ENCODE data around the gene SDC1. TPM values are rescaled to one million over a fixed set of nuclear protein-coding genes. Genes with fewer than 3 reads are reported as not detected.

Gene SDC1
- total RNA-seq, 1 donor from 2014 or later, result 0.26 TPM

DNA sequence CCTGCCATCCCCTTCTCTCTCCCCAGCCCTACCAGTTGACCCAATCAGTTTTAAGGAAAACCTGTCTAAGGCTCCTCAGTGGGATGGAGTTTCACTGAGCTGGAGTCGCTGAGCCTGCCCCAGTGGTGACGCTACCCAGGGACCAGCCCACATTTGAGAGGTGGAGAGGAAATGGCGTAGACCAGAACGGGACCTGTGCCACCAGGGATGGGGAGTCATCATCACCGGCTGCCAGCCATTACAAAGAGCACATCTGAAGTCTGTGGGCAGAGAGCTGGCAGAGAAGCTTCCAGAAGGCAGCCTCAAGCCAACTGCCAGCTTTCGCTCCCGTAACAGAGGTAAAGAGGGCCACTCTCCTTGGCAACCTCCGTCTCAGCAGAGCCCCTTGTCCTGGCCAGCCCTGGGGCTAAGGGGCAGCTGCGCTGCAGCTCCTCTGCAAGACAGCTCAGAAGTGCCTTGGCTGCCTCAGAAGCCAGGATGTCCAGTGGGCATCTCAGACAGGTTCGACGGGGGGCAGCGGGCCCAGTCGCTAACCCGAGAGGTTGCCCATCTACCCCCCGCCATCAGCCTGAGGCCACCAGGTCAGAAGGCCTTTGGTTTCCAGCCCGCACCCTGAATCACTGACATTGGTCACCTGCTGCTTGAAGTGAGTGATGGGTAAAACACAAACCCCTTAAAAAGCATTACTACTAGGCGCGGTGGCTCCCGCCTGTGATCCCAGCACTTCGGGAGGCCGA lies 15.4 kb downstream of the SDC1 start:
- H3K9me3 Mint-ChIP-seq, result no peaks in the 10 kb centered on the region
- intact Hi-C loops (cut with micrococcal nuclease), result no loop called here
- H3K27me3 Mint-ChIP-seq (ENCODE audit: insufficient read depth), result peaks cover 4% of the 10 kb centered on the region
- DNase-seq (ENCODE audit: low spot score), result no peak
- no peaks in the 10 kb centered on the region for H3K36me3 Mint-ChIP-seq (ENCODE audit: low read depth)
- H3K27ac Mint-ChIP-seq, result no peak overlapping the region
- no peak overlapping the region for H3K4me3 Mint-ChIP-seq
- no peaks in the 10 kb centered on the region for H3K4me1 Mint-ChIP-seq (ENCODE audit: low read depth)

DNA sequence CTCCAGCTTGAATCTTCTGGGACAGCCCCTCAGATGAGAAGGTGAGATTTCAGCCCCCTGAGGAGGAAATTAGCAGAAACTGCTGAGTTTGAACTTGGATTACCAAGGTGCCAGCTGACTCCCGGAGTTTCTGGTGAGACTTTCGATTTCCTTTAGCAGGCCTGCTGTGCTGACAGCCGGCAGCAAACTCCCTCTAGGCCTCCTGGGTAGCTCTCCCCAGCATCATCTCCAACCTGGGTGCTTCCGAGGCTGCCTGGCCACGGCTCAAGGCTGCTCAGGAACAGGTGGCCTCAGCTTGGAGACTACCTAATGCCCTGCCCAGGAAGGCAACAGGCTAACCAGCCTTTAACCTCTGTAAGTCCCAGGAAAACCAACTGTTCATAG lies 16.5 kb downstream of the SDC1 start:
- Mint-ChIP-seq H3K9me3 (no peaks in the 10 kb centered on the region), H3K27ac (no peak overlapping the region)
- DNase-seq (ENCODE audit: low spot score), result no peak

DNA sequence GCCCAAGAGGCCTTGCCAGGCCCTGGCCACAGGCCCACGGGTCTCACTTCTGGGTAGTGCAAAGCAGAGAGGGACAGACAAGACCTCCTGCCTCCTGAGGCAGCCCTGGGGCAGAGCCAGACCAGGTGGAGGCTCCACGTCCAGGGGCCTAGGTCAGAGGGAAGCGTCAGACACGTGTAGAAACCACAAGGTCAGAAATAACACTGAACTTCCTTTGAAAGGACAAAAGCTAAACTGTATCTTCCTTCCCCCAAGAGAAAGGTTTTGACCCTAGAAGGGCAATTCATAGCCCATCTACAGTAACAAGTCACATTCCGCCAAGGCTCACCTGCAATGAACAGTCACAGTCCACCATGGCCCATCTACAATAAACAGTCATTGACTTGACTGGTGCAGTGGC lies 17.9 kb downstream of the SDC1 start:
- intact Hi-C loops (cut with micrococcal nuclease), result no loop called here
- no peaks in the 10 kb centered on the region for H3K9me3 Mint-ChIP-seq
- H3K27ac Mint-ChIP-seq, result no peak overlapping the region
- H3K4me1 Mint-ChIP-seq (ENCODE audit: low read depth), result no peaks in the 10 kb centered on the region
- H3K27me3 Mint-ChIP-seq (ENCODE audit: insufficient read depth), result no peaks in the 10 kb centered on the region
- no peaks in the 10 kb centered on the region for H3K36me3 Mint-ChIP-seq (ENCODE audit: low read depth)
- H3K4me3 Mint-ChIP-seq, result no peak overlapping the region
- no peak for DNase-seq (ENCODE audit: low spot score)

More for the DNA sequence above, 16.5 kb downstream of the SDC1 start:
- no peak overlapping the region for H3K4me3 Mint-ChIP-seq
- H3K36me3 Mint-ChIP-seq (ENCODE audit: low read depth), result no peaks in the 10 kb centered on the region
- H3K27me3 Mint-ChIP-seq (ENCODE audit: insufficient read depth), result no peaks in the 10 kb centered on the region
- H3K4me1 Mint-ChIP-seq (ENCODE audit: low read depth), result no peaks in the 10 kb centered on the region
- intact Hi-C loops (cut with micrococcal nuclease), result no loop called here

DNA sequence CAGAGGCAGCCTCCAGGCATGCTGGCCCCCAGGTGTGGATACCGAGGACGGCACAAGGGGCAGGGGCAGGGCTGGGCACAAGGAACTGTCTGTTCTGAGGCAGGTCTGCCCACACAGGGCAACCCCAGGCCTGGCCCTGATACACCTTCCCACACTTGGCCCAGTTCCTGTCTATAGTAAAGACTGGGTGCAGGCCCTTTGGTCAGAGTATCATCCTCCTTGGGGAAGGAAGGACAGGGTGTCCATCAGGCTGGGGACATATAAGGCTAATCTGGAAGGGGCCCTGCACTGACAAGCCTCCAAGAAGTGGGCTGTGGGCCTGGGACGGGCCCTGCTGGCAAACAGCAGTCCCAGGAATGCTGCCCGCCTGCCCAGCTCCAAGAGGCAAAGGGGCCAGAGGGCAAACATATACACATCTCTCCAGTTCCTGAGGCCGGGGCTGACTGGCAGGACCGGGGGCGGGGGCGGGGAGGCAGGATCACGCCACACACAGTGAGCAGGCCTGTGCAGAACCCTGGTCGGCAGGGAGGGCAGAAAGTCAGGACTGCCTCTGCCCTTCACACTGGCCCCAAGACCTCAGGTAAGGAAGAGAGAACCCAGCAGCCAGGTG lies 18.9 kb downstream of the SDC1 start:
- no peak overlapping the region for H3K4me3 Mint-ChIP-seq
- no peaks in the 10 kb centered on the region for H3K9me3 Mint-ChIP-seq
- no peak overlapping the region for H3K27ac Mint-ChIP-seq
- H3K4me1 Mint-ChIP-seq (ENCODE audit: low read depth), result no peaks in the 10 kb centered on the region
- H3K36me3 Mint-ChIP-seq (ENCODE audit: low read depth), result no peaks in the 10 kb centered on the region
- intact Hi-C loops (cut with micrococcal nuclease), result no loop called here
- no peak for DNase-seq (ENCODE audit: low spot score)
- H3K27me3 Mint-ChIP-seq (ENCODE audit: insufficient read depth), result no peaks in the 10 kb centered on the region

DNA sequence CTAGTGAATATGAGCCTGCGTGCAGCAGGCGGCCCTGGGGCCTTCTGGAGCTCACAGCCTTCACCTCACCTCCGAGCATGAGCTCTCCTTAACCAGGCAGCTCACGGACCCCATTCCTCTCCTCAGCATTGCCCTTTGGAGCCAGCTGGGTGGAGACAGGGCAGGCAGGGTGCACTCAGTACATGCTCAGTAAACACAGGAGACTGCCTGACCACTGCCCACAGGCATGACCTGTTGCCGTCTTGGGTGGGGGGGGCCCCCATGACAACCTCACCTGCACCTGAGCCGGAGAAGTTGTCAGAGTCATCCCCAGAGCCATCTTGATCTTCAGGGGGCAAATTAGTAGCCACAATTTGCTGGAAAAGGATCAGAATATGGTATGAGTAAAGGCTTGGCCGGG lies 19.9 kb downstream of the SDC1 start:
- Mint-ChIP-seq H3K4me1 (ENCODE audit: low read depth) (no peaks in the 10 kb centered on the region), H3K36me3 (ENCODE audit: low read depth) (no peaks in the 10 kb centered on the region), H3K27me3 (ENCODE audit: insufficient read depth) (no peaks in the 10 kb centered on the region), H3K27ac (no peak overlapping the region), H3K4me3 (no peak overlapping the region), H3K9me3 (no peaks in the 10 kb centered on the region)
- intact Hi-C loops (cut with micrococcal nuclease), result no loop called here
- no peak for DNase-seq (ENCODE audit: low spot score)

DNA sequence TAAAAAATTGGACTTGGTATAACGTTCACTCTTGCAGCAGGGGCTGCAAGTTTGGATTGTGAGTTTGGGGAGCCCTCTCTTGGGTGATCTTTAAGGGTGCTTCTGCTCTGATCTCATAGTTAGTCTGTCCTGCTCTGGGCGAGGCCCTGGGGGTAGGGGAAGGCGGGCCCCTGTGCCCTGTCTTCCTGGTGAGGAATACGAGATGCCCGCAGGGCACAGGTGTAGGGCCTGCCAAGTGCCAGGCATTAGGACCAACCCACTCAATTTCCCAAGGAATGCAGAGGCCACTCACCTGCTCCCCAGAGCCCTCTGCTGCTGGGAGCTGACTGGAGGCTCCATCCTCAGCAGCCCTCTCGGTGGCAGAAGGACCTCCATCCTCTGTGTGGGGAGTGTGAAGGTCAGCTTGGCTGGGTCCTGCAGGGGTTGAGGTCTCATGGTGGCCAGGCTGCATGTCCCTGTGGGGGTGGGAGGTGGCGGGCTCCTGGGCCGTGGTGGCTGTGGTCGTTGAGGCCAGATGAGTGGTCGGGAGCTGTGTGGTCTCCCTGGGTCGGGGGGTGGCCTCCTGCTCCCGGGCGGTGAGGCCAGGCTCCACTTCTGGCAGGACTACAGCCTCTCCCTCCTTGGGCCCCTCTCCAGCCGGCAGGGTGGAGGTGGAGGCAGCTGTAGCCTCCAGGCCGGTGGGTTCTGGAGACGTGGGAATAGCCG lies 21.3 kb downstream of the SDC1 start:
- no peak for DNase-seq (ENCODE audit: low spot score)
- Mint-ChIP-seq H3K9me3 (no peaks in the 10 kb centered on the region), H3K27me3 (ENCODE audit: insufficient read depth) (no peaks in the 10 kb centered on the region), H3K4me1 (ENCODE audit: low read depth) (no peaks in the 10 kb centered on the region), H3K27ac (no peak overlapping the region), H3K4me3 (no peak overlapping the region), H3K36me3 (ENCODE audit: low read depth) (no peaks in the 10 kb centered on the region)
- intact Hi-C loops (cut with micrococcal nuclease), result no loop called here

DNA sequence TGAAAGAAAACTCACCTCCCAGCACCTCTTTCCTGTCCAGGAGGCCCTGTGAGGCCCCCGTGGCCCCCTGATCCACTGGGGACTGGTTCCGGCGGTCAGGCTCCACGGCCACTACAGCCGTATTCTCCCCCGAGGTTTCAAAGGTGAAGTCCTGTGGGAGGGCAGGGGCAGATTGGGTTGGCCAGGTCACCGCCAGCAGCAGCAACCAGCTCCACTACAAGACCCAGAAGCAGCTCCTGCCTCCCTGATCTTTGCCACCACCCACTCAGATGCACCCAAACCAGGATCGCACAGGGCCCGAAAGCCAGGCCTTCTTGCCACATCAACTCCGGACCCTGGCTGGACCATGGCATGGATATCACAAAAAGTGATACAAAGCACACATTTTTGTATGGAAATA lies 21.9 kb downstream of the SDC1 start:
- Mint-ChIP-seq H3K27ac (no peak overlapping the region), H3K4me3 (no peak overlapping the region), H3K27me3 (ENCODE audit: insufficient read depth) (no peaks in the 10 kb centered on the region), H3K36me3 (ENCODE audit: low read depth) (no peaks in the 10 kb centered on the region), H3K4me1 (ENCODE audit: low read depth) (no peaks in the 10 kb centered on the region), H3K9me3 (no peaks in the 10 kb centered on the region)
- intact Hi-C loops (cut with micrococcal nuclease), result no loop called here
- no peak for DNase-seq (ENCODE audit: low spot score)

DNA sequence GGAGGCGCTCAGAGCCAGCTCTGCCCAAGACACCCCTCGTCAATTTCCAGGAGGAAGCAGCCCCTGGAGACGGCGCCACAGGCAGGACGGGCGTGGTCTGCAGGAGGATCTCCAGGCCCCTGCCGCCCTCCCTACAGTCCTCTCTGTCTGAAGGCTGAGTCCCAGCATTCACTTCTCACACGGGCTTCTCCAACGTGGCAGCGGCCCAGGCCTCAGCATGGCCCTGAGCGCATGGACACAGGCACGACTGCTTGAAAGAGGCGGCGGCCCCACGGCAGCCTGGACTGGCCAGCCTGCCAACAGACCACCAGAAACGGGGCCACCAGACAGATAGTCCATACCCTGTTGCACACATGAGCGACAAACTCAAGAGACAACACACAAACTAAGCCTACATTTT lies 23.3 kb downstream of the SDC1 start:
- Mint-ChIP-seq H3K9me3 (no peaks in the 10 kb centered on the region), H3K4me1 (ENCODE audit: low read depth) (no peaks in the 10 kb centered on the region), H3K27me3 (ENCODE audit: insufficient read depth) (no peaks in the 10 kb centered on the region), H3K4me3 (no peak overlapping the region), H3K27ac (no peak overlapping the region), H3K36me3 (ENCODE audit: low read depth) (no peaks in the 10 kb centered on the region)
- DNase-seq (ENCODE audit: low spot score), result no peak
- intact Hi-C loops (cut with micrococcal nuclease), result no loop called here

DNA sequence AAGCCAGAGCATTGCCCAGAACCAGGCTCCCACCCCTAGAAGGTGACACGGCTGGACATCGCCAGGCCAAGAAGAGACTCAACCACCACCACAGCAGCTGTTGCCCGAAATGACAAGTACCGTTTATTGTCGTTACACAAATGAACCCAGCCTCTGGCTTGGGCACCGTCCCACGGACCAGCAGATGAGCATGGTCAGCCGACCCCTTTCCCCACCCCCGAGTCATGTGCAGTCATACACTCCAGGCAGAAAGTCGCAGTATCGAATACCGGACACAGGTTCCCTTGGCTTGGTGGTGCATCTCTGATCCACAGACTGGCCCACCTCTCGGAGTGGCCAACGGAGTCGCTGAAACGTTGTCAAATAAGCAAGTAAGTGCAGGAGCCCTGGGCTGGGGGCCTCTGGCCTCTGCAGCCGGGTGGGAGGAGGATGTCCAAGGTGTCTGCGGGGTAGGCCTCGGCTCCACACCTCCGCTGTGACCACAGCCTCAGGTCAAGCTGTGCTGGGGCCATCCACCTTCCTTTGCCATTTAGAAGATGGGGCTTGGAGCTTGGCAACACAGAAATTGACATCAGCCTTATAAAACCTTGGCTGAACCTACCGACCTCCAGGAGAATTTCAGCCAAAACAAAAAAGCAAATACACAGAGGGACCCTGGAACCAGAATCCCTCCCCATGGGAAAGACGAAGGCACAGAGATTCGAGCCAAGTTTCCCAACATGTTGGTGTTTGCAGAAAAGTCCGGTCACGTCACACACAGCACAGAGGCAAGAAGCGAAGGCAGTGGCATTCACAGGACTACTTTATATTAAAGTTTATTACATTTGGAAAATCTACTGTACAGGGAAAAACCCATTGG lies 24.0 kb downstream of the SDC1 start:
- no peak for DNase-seq (ENCODE audit: low spot score)
- H3K9me3 Mint-ChIP-seq, result no peaks in the 10 kb centered on the region
- H3K27ac Mint-ChIP-seq, result no peak overlapping the region
- no peaks in the 10 kb centered on the region for H3K36me3 Mint-ChIP-seq (ENCODE audit: low read depth)
- no peak overlapping the region for H3K4me3 Mint-ChIP-seq
- intact Hi-C loops (cut with micrococcal nuclease), result no loop called here
- H3K4me1 Mint-ChIP-seq (ENCODE audit: low read depth), result no peaks in the 10 kb centered on the region
- H3K27me3 Mint-ChIP-seq (ENCODE audit: insufficient read depth), result peaks cover 3% of the 10 kb centered on the region

DNA sequence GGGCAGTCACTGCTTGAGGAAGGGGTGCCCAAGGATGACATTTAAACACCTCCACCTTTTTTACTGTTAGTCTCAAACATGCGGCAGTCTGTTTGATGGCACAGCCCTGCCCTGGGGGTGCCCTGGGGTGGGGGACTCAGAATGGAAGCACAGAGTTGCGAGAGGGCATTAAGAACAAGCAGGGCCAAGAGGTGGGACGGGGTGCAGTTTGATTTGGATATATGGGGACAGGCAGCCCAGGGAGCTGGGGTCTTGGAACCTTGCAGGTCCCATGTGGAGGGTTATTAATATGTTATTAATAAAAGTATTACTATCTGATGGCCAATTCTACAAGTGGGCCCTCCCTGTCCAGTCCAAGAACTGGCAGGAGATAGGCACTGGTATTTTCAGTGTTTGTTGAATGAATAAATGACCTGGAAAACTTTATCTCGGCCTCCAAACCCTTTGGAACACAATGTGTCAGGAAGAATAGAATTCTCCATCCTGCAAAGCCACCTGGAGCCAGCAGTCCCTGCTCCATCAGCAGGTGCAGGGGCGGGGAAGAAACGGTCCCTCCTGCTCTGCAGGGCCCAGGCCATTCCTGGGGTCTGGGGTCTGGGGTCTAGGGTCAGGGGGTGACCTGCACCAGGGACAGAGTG lies 25.2 kb downstream of the SDC1 start:
- Mint-ChIP-seq H3K9me3 (no peaks in the 10 kb centered on the region), H3K27ac (no peak overlapping the region), H3K4me1 (ENCODE audit: low read depth) (no peaks in the 10 kb centered on the region), H3K4me3 (no peak overlapping the region), H3K27me3 (ENCODE audit: insufficient read depth) (peaks cover 3% of the 10 kb centered on the region), H3K36me3 (ENCODE audit: low read depth) (no peaks in the 10 kb centered on the region)
- DNase-seq (ENCODE audit: low spot score), result no peak
- intact Hi-C loops (cut with micrococcal nuclease), result no loop called here

DNA sequence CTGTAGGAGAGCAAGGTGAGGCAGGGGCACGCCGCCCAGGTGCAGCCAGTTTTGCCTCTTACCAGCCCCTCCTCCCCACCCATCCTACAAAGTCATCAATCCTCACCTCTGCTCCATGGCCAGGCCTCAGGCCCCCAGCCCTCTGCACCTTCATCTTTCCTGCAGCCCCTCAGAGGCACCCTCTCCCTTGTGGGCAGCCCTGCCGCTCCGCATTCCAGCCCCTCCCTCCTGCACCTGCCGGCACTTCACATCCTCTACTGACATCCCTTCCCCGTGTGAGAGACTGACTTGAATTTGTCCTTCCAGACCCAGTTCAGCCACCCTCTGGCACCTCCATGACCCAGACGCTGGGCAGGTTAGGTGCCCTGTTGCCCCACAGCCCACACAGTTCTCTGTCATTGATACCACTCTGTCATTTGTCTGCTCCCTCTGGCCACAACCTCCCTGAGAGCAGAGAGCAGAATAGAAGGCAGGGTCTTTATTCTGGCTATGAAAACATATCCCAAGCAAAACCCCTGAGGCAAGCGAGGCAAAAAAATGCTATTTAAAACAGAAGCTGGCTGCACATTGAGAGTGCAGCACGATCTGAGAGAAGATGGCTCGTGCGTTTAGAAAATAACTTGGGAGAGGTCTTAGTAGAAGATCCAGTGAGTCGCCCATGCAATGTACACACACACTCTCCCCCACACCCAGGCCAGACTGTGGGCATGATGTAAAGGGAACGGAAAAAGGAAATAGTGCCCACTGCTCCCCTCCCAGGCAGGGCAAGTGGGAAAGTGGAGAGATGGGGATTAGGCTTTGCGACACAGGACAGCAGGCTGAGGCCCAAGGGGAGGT lies 25.9 kb downstream of the SDC1 start:
- Mint-ChIP-seq H3K4me1 (ENCODE audit: low read depth) (no peaks in the 10 kb centered on the region), H3K9me3 (no peaks in the 10 kb centered on the region), H3K27me3 (ENCODE audit: insufficient read depth) (peaks cover 3% of the 10 kb centered on the region), H3K36me3 (ENCODE audit: low read depth) (no peaks in the 10 kb centered on the region), H3K27ac (no peak overlapping the region), H3K4me3 (no peak overlapping the region)
- DNase-seq (ENCODE audit: low spot score), result no peak
- intact Hi-C loops (cut with micrococcal nuclease), result no loop called here

DNA sequence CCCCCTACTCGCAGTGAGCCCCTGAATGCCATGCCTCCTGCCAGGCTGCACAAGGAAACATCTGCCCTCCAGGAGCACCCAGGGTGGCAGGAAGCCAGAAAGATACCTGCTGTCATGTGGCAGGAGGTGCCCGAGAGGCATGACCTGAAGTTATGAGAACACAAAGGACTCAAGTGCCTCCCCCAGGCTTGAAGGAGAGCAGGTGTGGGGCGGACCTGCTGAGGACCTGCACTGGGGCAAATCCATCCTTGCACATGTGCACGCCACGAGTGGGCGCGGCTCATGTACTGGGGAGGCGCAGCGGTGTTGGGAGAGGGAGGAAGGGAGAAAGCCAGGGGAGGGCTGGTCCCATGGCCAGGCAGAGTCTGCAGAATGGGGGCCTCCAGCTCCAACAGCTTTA lies 26.9 kb downstream of the SDC1 start:
- H3K36me3 Mint-ChIP-seq (ENCODE audit: low read depth), result no peaks in the 10 kb centered on the region
- DNase-seq (ENCODE audit: low spot score), result no peak
- no peaks in the 10 kb centered on the region for H3K9me3 Mint-ChIP-seq
- H3K4me1 Mint-ChIP-seq (ENCODE audit: low read depth), result no peaks in the 10 kb centered on the region
- intact Hi-C loops (cut with micrococcal nuclease), result no loop called here
- H3K27me3 Mint-ChIP-seq (ENCODE audit: insufficient read depth), result peaks cover 4% of the 10 kb centered on the region
- H3K27ac Mint-ChIP-seq, result no peak overlapping the region
- H3K4me3 Mint-ChIP-seq, result no peak overlapping the region
